Neural crest cell (in vitro differentiated cells): ENCODE data around the gene ZNF497. TPM values are rescaled to one million over a fixed set of nuclear protein-coding genes. Genes with fewer than 3 reads are reported as not detected.
A peak's percentile ranks its signal among the peaks of the same experiment; 100 is the strongest.

Source experiments
- DNase-seq: peaks from one replicate; pipeline ENCODE4 v3.0.0; 2021; ENCODE audit warnings: low read depth, mixed read lengths, low spot score
- H3K27ac Mint-ChIP-seq: one replicate; pipeline ENCODE4 v1.8.0; 2021; ENCODE audit warnings: mild to moderate bottlenecking, mixed read lengths; ENCODE audit not compliant: unreplicated experiment
- H3K27me3 Mint-ChIP-seq: 2 replicates; pipeline ENCODE4 v1.8.0; 2021; ENCODE audit warnings: low read depth, mild to moderate bottlenecking, mixed read lengths
- H3K36me3 Mint-ChIP-seq: 2 replicates; pipeline ENCODE4 v1.8.0; 2021; ENCODE audit warnings: low read depth, mild to moderate bottlenecking, mixed read lengths
- H3K4me1 Mint-ChIP-seq: 2 replicates; pipeline ENCODE4 v1.8.0; 2021; ENCODE audit warnings: mixed read lengths
- H3K4me3 Mint-ChIP-seq: one replicate; pipeline ENCODE4 v1.8.0; 2021; ENCODE audit warnings: mild to moderate bottlenecking, mixed read lengths
- H3K9me3 Mint-ChIP-seq: 2 replicates; pipeline ENCODE4 v1.8.0; 2021; ENCODE audit warnings: mixed read lengths
- CTCF ChIP-seq: fragments of 200-600 bp; sonication (generic); conservative IDR thresholded peaks from 2 replicates; pipeline ENCODE4 v1.5.0; 2021; ENCODE audit warnings: antibody characterized with exemption, mild to moderate bottlenecking
- total RNA-seq: library from RNA; stranded (reverse); gene quantifications from 2 replicates; pipeline ENCODE4 v1.2.1, GENCODE V29; 2021

ZNF497 gene
- total RNA-seq, 1 donor from 2014 or later, result 8.4 TPM

- no peak overlapping the region for H3K4me3 Mint-ChIP-seq
- H3K9me3 Mint-ChIP-seq, result no peaks in the 10 kb centered on the region
- no peak for DNase-seq
- no peak overlapping the region for H3K27ac Mint-ChIP-seq
- peaks cover 13% of the 10 kb centered on the region for H3K4me1 Mint-ChIP-seq
- H3K36me3 Mint-ChIP-seq, result no peaks in the 10 kb centered on the region
- no peak for TF ChIP-seq CTCF
- peaks cover under 1% of the 10 kb centered on the region for H3K27me3 Mint-ChIP-seq
These were observed 5.6 kb downstream of the ZNF497 start for GRCh38 chr19:58356766-58357480.

- Mint-ChIP-seq H3K9me3 (no peaks in the 10 kb centered on the region), H3K4me3 (no peak overlapping the region), H3K27ac (no peak overlapping the region), H3K4me1 (peaks cover 5% of the 10 kb centered on the region), H3K27me3 (no peaks in the 10 kb centered on the region), H3K36me3 (no peaks in the 10 kb centered on the region)
- no peak for DNase-seq
- no peak for TF ChIP-seq CTCF
These were observed 6.4 kb downstream of the ZNF497 start for GRCh38 chr19:58355908-58356765.

- Mint-ChIP-seq H3K36me3 (no peaks in the 10 kb centered on the region), H3K4me1 (peaks cover 3% of the 10 kb centered on the region), H3K27me3 (no peaks in the 10 kb centered on the region), H3K4me3 (peak overlapping the region; percentile 61), H3K27ac (no peak overlapping the region), H3K9me3 (no peaks in the 10 kb centered on the region)
- no peak for TF ChIP-seq CTCF
- no peak for DNase-seq
These were observed 7.2 kb downstream of the ZNF497 start for GRCh38 chr19:58355215-58355796.

- no peak overlapping the region for H3K4me3 Mint-ChIP-seq
- no peaks in the 10 kb centered on the region for H3K36me3 Mint-ChIP-seq
- no peak for DNase-seq
These were observed 8.0 kb downstream of the ZNF497 start for GRCh38 chr19:58354478-58355030.

More at GRCh38 chr19:58354478-58355030, 8.0 kb downstream of the ZNF497 start:
- no peaks in the 10 kb centered on the region for H3K9me3 Mint-ChIP-seq
- no peak for TF ChIP-seq CTCF
- peaks cover 3% of the 10 kb centered on the region for H3K4me1 Mint-ChIP-seq
- H3K27ac Mint-ChIP-seq, result no peak overlapping the region
- H3K27me3 Mint-ChIP-seq, result no peaks in the 10 kb centered on the region
